Activated CD8-positive, alpha-beta memory T cell treated with anti-CD3 and anti-CD28 coated beads for 36 hours (primary cell): Measurements from ENCODE around the gene NCAM1. TPM values are rescaled to one million over a fixed set of nuclear protein-coding genes. Genes with fewer than 3 reads are reported as not detected.

Experiments used
- CTCF ChIA-PET: fragments of 350-600 bp; sonication (Branson Sonifier 250); formaldehyde crosslinking; loops from one replicate; lab custom pipeline; 2021; ENCODE audit warnings: antibody characterized with exemption; lab: Charles Lee
- POLR2A ChIA-PET: fragments of 350-600 bp; sonication (Branson Sonifier 250); formaldehyde crosslinking; loops from one replicate; lab custom pipeline; 2021; ENCODE audit warnings: antibody characterized with exemption; lab: Charles Lee
- total RNA-seq, 2 experiments: library from RNA; stranded (reverse); gene quantifications; one replicate each; pipeline ENCODE4 v1.2.3, GENCODE V29; 2021

NCAM1 gene
- total RNA-seq, 2 experiments from 2014 or later = 0.11 TPM; not detected in 1

DNA sequence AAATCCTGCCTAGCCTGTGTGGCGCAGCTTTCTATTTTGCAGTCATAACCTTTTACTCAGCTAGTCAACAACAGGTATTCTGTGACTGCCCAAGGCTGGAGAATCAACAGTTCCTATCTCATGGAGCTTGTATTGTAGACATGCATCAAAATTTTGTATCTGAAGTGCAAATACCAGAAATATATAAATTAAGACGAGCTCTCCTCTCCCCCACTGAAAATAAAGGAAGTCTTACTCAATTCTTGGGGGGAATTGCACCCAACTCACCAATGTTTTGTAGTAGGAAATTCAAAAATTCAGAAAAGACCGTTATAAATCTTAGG, 153.4 kb downstream of the NCAM1 start:
- ChIA-PET CTCF (no interaction called here), POLR2A (no interaction called here)

DNA sequence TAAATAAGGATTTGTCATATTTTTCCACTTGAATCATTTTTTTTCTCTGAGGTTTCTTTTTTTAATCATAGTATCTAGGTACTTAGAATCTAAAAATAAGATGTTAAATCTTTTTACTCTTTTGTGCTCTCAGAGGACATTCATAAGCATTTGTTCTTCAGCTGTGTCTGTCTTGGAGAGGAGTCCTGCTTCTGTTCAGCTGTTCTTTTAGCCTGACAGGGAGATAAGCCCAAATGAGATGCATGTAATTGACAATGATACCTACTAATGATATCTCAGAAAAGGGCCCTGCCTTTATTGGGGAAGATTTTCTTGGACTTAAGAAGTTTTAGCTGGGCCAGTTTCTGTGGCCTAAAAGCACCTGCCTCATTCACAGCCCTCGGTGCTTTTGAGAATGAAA, 156.9 kb downstream of the NCAM1 start:
- POLR2A ChIA-PET = no interaction called here
- CTCF ChIA-PET = no interaction called here

DNA sequence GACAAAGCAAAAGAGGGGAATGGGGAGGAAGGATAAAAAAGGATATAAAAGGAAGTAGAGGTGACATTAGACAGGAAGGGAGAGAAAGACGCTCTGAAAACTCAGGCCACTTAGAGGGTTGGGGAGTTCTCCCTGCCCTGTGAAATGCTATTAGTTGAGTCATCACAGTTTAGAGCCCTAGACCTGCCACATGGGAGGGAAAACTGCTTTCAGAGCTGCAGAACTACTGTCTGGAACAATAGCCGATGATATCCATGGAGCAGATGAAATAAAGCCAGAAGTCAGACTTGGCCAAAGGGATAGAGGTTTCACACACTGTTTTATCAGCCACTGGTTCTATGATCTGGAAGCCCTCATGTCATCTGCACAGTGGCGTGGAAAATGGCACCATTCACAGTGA, 157.9 kb downstream of the NCAM1 start:
- POLR2A ChIA-PET = no interaction called here
- CTCF ChIA-PET = no interaction called here

DNA sequence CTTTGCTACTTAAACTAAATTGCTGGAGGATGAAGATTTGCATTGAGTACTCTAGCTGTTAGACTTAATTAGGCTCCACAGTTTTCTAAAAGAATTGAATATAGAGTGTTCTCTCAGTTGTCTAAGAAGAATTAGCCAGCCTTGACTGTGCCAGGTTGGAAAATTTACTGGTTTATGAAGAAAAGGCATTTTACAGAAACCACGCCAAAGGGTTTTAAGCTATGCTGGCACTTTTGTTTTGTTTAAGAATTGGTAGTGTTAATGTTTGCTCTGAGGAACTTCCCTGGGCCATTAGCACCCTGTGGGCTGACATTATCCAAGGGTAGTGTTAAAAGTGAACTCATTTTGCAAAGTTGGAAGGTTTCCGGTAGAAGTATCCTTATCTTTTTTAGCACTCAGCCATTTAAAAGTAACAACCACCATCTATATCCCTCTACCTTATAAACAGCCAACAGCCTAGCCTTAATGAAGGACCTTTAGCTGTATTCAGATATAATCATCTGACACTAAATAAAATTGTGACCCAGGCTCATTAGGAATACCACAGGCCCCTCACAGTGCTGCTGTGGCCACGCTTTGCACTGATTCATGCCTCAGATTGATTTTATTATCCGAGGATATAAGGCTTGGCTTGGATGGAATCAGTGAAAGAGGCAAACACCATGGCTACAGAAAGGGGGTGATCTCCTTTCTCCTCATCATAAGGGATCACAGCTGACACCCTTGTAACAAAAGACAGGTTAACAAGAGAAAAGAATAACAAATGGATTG, 158.9 kb downstream of the NCAM1 start:
- CTCF ChIA-PET = no interaction called here
- POLR2A ChIA-PET = no interaction called here

DNA sequence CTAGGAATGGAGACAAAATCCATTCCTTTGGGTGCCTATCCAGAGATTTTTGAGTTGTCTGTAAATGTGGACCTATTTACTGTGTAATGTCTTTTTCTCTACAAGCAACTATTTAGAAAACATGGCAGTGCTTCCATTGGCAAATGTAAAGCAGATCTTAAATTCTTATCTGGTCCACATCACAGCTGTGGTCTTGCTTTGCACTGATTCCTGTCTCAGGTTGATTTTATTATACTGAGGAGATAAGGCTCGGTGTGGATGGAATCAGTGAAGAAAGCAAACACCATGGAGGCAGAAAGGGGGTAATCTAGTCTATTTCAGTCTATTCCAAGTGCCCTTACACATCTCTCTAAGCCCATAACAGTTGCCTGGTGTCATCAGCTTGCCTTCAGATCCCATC, 160.5 kb downstream of the NCAM1 start:
- CTCF ChIA-PET = interaction anchor here (0.6 kb wide), 1 partner anchor 311 kb away, joined by 3 read pairs; no protein-coding TSS in a partner anchor
- POLR2A ChIA-PET = no interaction called here

DNA sequence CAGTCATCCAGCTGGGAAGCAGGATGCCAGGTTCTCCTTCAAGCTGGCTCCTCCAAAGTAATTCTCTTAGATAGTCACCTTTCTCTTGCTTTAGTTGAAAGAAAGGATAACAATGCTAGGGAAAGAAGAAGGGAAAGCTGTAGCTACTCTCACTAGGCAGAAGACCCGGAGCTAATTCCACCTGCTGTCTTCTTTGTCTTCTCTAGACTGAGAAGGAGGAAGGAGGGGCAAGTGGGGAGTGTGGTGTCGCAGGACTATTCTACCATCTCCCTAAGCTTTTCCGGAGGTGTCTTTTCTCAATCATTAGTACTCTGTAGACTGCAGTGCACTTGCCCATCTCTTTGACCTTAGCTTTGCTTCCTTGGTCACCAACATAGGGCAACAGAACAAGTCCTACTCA, 162.8 kb downstream of the NCAM1 start:
- POLR2A ChIA-PET = no interaction called here
- CTCF ChIA-PET = no interaction called here

DNA sequence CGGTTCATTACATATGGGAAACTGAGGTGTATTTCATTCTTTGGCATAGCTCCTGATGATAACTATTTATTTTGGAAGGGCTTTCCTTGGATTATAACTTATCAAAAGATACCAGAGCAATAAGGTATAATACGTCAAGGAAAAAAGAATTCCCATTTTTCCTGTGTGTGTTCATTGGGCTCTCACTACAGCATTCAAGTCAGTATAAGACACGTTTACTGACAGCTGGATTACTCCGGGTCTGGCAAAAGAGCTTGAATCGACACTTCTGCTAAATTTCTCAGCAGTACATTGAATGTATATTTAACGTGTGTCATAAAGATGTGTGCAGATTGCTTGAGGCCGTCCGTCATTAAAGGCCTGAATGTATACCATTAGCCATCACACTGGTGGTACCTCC, 163.4 kb downstream of the NCAM1 start:
- ChIA-PET POLR2A (interaction anchor here (0.6 kb wide), 1 partner anchor 140 kb away, joined by 4 read pairs; no protein-coding TSS in a partner anchor), CTCF (no interaction called here)

DNA sequence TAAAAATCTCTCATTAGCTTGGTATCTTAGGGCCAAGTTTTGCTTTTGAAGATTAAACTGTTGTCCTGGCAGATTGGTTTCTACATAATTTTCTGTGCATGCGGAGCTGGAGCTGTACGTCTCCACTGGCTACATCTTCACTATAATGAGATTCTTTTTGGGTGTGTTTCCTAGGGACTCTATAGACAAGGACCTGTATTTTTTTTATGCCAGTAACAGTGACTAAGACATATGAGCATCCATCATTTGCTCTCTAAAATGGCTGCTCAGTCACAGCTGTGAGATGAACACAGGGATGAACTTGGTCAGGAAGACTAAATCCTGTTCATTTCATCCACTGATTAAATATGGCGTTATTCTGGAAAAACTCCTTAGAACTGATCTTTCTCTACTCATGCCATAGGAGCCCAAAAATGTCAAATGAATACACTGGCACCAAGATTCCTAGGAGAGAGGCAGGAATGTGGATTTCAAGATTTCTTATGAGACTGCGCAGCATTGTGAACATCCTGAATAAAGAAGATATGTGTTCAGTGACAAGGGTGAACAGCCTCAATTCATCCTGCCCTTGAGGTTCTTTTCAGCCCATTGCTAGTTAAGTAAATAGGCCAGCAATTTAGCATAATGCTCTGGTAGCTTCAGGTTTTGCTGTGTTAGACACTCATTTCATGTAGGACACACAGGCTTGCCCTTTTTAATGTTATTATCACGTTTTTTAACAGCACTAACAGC, 168.2 kb downstream of the NCAM1 start:
- POLR2A ChIA-PET = no interaction called here
- CTCF ChIA-PET = no interaction called here

DNA sequence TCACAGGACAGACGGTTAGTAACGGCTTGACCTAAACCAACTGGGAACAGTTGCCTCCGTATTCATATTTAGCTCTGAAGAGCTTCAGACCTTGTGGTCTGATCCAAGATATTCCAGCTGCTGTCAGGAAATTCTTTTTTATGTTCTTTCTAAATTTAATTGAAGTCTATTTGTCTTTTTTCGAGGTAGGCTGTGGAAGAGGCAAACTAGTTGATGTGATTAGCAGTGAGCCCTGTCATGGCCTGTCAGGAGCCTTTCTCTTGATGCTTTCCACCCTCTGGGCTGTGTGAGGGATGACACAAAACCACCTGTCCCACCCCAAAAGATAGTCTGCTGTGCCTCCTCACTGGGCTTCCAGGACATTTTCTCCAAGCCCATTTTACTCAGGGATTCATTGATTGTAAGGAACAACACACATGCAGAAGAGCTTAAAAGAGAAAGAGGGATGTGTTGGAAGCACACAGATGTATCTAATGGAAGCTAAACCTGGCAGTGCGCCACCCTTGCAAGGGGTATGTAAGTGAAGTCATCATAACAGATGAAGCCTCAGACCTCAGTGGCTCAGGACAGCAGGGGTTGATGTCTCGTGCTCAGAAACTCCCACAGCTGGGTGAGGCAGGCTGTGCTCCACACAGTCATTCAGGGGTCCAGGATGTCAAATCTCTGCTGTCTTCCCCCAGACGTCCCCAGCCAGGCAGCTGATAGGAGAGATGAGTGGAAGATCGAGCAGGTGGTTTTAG, 170.0 kb downstream of the NCAM1 start:
- ChIA-PET CTCF (no interaction called here), POLR2A (no interaction called here)

DNA sequence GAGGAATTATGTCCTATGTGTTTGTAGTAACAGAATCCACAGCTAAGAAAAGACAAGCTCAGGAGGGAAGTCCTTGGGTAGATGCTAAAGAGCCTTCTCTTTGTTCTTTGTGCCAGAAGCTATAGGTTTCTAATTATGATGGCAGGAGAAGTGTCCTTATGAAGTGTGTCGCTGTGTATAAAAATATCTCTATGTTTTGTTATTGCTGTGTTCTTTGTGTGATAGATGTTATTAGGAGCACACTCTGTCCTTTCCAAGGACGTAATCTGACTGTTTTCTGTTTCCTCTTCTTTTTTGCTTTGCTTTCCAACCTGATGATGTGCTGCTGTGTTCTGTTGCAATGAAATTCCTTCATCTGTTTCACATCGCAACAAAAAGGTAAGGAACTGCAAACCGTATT, 171.9 kb downstream of the NCAM1 start:
- POLR2A ChIA-PET = no interaction called here

DNA sequence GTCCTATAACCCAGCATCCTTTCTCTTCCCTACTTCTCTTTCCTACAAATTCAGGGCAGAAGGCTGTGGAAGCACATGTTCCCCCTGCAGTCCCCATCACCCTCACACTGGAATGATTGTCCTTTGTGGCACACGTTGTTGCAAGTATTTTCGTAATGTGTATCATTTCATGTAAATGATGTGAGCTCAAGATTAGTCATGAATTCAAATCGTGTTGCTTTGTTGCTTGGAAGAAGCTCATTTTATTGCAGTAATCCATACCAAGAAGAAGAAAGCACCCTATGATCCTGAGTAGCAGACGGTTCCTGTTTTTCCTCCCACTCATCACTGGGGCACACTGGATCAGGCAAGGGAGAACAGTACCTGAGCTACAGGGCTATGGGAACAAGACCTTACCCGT, 173.4 kb downstream of the NCAM1 start:
- CTCF ChIA-PET = no interaction called here

More for the DNA sequence above, 171.9 kb downstream of the NCAM1 start:
- CTCF ChIA-PET = no interaction called here

DNA sequence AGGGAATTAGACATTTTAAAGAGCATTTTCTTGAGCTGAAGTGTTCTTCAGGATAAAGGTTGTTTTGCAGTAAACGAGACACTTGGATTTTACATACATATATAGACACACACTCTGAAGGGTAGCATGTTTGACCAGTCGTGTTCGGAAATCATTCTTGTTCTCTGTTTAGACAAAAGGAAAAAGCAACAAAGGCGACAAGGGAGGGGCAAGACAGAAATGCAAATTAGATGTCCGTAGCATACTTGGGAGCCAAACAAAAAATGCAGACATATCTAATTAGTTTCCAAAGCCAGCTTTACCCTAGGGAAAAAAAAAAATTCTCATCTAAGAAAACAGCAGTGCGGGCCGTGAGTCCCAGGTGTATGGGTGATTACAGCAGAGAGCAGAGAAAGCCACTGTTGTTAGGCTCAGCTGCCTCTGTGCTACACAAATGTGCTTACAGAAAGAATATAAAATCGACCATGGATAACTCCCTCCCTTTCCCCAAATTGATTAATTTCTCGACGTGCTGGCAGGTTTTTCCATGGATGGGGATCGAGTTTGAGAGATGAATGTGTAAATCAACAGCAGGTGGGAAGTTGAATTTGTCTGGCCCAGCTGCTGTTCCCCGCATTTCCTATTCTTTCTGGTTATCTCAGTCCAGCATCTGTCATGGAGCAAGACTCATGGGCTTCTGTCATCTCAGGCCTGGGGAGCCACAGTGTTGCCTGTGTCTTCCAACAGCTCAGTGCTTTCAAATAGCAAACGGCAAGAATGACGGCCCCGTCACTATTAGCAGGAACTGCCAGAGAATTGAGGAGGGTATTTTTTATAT, 176.7 kb downstream of the NCAM1 start:
- ChIA-PET CTCF (no interaction called here), POLR2A (no interaction called here)

More for the DNA sequence above, 173.4 kb downstream of the NCAM1 start:
- POLR2A ChIA-PET = no interaction called here

DNA sequence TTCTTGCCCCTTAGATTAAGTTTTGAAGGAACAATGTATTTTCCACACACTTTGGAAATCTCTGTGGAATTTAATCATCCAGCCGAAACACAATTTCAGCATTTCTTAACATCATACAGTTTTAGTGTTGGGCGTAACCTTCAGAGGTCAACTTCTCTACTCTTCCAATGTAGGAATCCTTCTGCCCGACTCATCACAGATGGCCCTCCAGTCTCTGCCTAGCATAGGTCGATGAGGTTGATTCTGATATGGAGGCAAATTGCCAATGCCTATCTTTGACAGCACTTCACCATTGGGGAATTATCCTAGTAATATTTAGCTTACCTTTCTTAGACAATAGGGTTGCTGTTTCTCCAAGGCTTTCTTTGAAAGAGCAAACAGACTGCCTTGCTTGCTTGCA, 177.5 kb downstream of the NCAM1 start:
- ChIA-PET CTCF (no interaction called here), POLR2A (no interaction called here)

DNA sequence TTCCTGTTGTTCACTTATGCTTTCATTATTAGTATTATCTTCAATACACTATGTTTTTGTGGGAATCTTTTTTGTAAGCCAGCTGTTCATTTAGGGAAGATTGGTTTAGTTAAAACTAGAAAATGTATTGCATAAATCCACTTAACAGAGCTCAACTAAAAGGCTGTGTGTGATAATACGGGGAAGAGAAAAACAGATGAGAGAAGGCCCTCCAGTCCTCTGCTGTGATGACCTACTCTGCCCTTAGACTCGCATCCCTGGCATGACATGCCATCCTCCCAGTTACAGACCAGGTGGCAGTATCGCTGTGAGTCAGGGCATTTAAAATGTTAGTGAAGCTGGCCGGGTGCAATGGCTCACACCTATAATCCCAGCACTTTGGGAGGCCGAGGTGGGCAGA, 179.8 kb downstream of the NCAM1 start:
- CTCF ChIA-PET = no interaction called here

DNA sequence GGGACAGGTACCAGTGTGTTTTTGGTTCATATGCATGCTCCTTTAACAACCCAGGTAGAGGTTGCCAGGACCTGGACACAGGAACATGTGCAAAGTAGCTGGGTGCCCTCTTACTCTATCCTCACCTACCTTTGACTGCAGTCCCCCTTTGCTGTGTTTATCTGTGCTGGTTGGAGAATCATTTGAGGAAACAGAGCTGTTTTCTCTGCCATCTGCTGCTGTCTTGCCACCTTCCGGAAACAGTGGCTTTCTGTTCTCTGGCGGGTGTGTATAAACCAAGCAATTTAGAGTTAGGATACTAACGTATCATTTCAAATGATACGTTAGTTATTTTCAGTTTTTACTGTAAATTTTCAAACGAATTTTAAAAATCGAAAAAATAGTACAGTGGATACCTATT, 181.3 kb downstream of the NCAM1 start:
- POLR2A ChIA-PET = no interaction called here

More for the DNA sequence above, 179.8 kb downstream of the NCAM1 start:
- POLR2A ChIA-PET = no interaction called here

DNA sequence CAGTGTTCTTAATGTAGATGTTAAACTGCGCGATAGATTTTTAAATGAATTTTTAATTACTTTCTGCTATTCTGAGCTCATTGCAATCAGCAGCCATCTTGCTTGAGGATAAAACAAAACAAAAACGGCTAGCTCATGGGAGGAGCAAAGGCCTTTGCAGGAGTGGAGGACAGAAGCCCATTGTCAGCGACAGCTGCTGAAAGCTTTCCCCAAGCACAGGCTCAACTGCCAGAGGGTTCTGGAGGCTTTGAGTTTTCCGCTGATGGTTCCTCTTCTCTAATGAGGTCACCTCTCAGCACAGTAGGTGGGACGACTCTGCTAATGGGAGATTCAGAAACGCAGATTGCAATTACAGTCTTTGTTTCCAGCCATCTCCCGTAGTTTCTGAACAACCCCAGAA, 186.0 kb downstream of the NCAM1 start:
- POLR2A ChIA-PET = no interaction called here
- CTCF ChIA-PET = interaction anchor here (0.7 kb wide), 1 partner anchor 39 kb away, joined by 3 read pairs; no protein-coding TSS in a partner anchor

More for the DNA sequence above, 181.3 kb downstream of the NCAM1 start:
- CTCF ChIA-PET = no interaction called here

DNA sequence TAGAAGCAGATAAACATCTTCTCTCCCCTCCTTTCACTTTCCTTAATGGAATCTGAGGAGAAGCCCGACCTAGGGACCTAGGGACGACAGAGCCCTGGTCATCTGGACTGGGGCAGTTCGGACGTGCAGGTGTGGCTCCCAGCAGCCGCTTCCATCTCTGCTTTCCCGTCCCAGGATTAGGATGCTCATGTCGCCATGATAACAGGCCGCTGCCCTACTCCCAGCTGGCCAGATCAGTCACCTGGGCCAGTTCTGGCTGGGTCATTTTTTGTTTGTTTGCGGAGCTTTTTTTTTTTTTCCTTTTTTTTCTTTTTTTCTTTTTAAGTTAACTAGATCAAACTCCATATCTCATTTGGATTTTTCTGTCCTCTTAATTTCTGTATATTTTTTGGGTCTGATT, 186.9 kb downstream of the NCAM1 start:
- CTCF ChIA-PET = no interaction called here
- POLR2A ChIA-PET = no interaction called here

DNA sequence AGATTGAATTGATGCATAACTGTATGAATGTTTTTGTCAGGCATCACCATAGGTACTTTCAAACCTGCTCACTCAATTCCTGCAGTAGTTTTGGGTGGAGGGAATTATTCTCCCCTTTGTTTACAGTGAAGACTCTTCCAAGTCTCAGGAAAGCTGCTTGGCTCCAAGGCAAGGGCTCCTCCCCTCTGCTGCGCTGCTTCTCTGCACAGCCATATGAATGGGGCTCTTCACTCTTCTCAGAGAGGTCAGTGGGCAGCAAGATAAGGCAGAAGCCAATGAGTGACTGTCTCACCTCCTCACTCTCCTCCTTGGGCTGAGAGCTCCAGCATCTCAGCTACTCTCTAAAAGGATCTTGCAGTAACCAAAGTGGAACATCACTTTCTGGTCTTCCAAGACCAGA, 187.4 kb downstream of the NCAM1 start:
- ChIA-PET CTCF (no interaction called here), POLR2A (no interaction called here)

DNA sequence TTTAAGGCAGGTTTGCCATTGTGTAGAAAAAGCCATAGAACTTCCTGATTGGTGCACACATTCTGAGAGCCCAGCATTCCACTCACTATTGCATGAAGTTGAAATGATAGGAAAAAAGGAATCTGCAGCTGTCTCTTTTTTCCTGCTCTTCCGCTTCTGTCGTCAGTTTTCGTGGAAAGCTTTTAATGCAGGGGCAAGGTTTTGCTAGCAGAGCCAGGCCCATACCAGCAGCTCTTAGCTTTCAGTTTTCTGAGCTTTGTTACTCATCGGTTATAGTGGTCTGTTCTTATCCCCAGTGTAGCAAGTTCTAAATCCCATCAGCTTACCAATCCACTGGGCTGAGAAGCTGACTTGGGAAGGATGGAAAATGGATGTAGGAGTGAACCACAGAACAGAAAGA, 190.3 kb downstream of the NCAM1 start:
- POLR2A ChIA-PET = no interaction called here
- CTCF ChIA-PET = no interaction called here

DNA sequence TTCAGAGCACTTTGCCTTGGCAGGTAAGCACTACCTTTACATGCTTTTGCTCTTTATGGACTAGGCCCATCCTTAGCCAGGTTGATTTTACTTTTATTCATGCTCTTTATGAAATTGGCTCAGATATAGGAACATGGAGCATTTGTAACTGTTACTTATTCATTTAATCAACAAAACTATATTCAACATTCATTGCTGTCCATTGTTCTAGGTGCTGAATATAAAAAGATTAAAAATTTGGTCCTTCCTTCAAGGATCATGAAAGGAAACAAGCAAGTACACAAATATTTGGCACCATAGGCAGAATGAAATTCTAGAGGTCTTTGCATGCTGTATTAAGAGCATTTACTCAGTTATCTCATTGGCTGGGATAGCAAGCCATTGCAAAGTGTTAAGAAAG, 191.3 kb downstream of the NCAM1 start:
- ChIA-PET POLR2A (no interaction called here), CTCF (no interaction called here)
